Parathyroid adenoma (tissue), 2 donors: Measurements from ENCODE around the gene ARHGAP22.

Experiments
- H2AFZ ChIP-seq: fragments of 300-600 bp; sonication (generic); one replicate; pipeline ENCODE4 v1.7.0; 2017; ENCODE audit warnings: antibody characterized with exemption, mild to moderate bottlenecking
- H3K27ac ChIP-seq: fragments of 300-600 bp; sonication (generic); one replicate; pipeline ENCODE4 v1.7.0; 2017
- H3K27me3 ChIP-seq: fragments of 300-600 bp; sonication (generic); one replicate; pipeline ENCODE4 v1.7.0; 2017; ENCODE audit warnings: low read length; ENCODE audit not compliant: control insufficient read depth, insufficient read depth
- H3K36me3 ChIP-seq: fragments of 300-600 bp; sonication (generic); one replicate; pipeline ENCODE4 v1.7.0; 2017; ENCODE audit warnings: low read length; ENCODE audit not compliant: control insufficient read depth, insufficient read depth
- H3K4me1 ChIP-seq: fragments of 300-600 bp; sonication (generic); one replicate; pipeline ENCODE4 v1.7.0; 2017; ENCODE audit warnings: control low read depth
- H3K4me2 ChIP-seq: fragments of 300-600 bp; sonication (generic); one replicate; pipeline ENCODE4 v1.7.0; 2017; ENCODE audit warnings: low read length
- H3K4me3 ChIP-seq: fragments of 300-600 bp; sonication (generic); one replicate; pipeline ENCODE4 v1.7.0; 2017; ENCODE audit warnings: low read depth, low read length
- H3K79me2 ChIP-seq: fragments of 300-600 bp; sonication (generic); one replicate; pipeline ENCODE4 v1.7.0; 2017; ENCODE audit warnings: control low read depth
- H3K9ac ChIP-seq: fragments of 300-600 bp; sonication (generic); one replicate; pipeline ENCODE4 v1.7.0; 2017; ENCODE audit warnings: mild to moderate bottlenecking
- H3K9me3 ChIP-seq: fragments of 300-600 bp; sonication (generic); one replicate; pipeline ENCODE4 v1.7.0; 2017; ENCODE audit warnings: low read length; ENCODE audit not compliant: control insufficient read depth
- TF ChIP-seq, protein P1 (sequence below): fragments of 300-600 bp; sonication (generic); IDR thresholded peaks from one replicate; pipeline ENCODE4 v1.7.0; 2017; ENCODE audit warnings: antibody characterized with exemption, mild to moderate bottlenecking
- donor health status: primary hyperparathyroidism.

Gene ARHGAP22

DNA sequence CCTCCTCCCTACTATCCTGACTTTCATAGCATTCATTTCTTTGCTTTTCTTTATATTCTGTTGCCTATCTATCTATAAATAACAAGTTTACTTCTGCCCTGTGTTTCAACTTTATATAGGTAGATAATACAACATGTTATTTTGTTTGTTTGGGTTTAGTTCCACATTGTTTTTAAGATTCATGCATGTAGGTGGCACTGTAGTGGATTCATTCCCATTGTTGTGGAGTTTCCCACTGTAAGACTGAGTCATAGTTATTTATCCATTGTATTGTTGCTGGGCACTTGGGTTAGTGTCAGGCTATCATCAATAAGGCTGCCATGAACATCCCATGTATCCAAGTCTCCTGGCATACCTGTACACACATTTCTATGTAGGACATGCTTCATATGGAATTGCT is 127.7 kb downstream of the ARHGAP22 start:
- Histone ChIP-seq H3K9me3 (no peaks in the 10 kb centered on the region), H2AFZ (no peak overlapping the region), H3K4me2 (no peak overlapping the region), H3K36me3 (no peaks in the 10 kb centered on the region), H3K27me3 (no peaks in the 10 kb centered on the region), H3K4me3 (no peak overlapping the region), H3K9ac (no peak overlapping the region), H3K4me1 (peaks cover 14% of the 10 kb centered on the region), H3K79me2 (peaks cover 2% of the 10 kb centered on the region), H3K27ac (no peak overlapping the region)
- TF ChIP-seq, protein P1, sequence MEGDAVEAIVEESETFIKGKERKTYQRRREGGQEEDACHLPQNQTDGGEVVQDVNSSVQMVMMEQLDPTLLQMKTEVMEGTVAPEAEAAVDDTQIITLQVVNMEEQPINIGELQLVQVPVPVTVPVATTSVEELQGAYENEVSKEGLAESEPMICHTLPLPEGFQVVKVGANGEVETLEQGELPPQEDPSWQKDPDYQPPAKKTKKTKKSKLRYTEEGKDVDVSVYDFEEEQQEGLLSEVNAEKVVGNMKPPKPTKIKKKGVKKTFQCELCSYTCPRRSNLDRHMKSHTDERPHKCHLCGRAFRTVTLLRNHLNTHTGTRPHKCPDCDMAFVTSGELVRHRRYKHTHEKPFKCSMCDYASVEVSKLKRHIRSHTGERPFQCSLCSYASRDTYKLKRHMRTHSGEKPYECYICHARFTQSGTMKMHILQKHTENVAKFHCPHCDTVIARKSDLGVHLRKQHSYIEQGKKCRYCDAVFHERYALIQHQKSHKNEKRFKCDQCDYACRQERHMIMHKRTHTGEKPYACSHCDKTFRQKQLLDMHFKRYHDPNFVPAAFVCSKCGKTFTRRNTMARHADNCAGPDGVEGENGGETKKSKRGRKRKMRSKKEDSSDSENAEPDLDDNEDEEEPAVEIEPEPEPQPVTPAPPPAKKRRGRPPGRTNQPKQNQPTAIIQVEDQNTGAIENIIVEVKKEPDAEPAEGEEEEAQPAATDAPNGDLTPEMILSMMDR: no peak

DNA sequence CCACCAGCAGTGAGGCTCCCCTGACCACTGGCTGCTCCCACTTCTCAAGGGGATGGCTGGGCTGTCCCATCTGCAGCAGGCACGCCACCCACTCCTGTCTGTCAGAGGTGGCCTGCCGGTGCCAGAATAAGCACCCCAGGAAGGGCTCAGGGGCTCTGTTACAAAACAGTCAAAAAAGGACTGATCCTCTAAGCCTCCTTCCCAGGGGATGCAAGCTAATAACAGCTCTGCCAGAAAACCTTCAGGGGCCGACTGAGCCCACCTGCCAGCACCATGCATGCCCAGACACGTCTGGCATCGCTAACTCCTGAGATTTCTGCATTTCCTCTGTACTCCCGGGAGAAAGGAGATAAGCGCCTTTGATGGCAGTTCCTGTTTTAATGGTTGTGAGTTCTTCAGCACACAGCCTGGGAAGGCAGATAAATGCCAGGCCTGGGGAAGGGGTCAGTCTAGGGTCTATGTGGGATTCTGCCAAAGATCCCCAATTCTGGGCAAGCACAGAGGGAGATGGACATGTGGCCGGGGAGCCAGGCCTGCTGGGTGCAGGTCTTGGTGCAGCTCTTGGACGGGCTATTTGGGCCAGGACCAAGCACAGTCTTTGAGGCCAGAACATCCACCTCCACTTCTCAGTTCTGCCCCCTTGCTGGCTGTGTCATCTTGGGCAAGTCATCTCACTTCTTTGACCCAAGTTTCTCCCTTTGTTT is 128.4 kb downstream of the ARHGAP22 start:
- peaks cover 14% of the 10 kb centered on the region for H3K4me1 ChIP-seq
- no peak overlapping the region for H2AFZ ChIP-seq
- H3K36me3 ChIP-seq: no peaks in the 10 kb centered on the region
- no peak overlapping the region for H3K4me3 ChIP-seq
- H3K27me3 ChIP-seq: no peaks in the 10 kb centered on the region
- H3K9ac ChIP-seq: no peak overlapping the region
- no peaks in the 10 kb centered on the region for H3K9me3 ChIP-seq
- H3K4me2 ChIP-seq: no peak overlapping the region
- no peak overlapping the region for H3K27ac ChIP-seq
- TF ChIP-seq, protein P1: no peak
- H3K79me2 ChIP-seq: peaks cover 2% of the 10 kb centered on the region

DNA sequence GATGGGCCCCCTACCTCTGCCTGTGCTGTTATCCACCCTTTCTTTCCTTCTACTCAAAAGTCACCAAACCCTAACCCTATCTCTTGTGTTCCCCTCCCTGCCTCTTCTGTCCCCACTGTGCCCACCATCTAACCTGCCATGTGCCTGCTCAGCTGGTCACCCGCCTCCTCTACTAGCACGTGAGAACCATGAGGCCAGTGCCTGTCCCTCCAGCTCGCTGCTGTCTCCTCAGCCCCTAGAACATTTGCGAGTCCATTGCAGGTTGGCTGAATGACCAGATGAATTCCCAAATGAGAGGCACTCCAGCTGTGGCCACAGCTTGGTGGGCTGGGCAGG is 129.0 kb downstream of the ARHGAP22 start:
- peaks cover 11% of the 10 kb centered on the region for H3K4me1 ChIP-seq
- no peak overlapping the region for H3K4me2 ChIP-seq
- peaks cover 2% of the 10 kb centered on the region for H3K79me2 ChIP-seq
- H3K36me3 ChIP-seq: no peaks in the 10 kb centered on the region
- no peak overlapping the region for H3K4me3 ChIP-seq
- H3K9ac ChIP-seq: no peak overlapping the region
- H3K27me3 ChIP-seq: no peaks in the 10 kb centered on the region
- no peak overlapping the region for H3K27ac ChIP-seq
- no peak overlapping the region for H2AFZ ChIP-seq
- TF ChIP-seq, protein P1: no peak
- H3K9me3 ChIP-seq: no peaks in the 10 kb centered on the region

DNA sequence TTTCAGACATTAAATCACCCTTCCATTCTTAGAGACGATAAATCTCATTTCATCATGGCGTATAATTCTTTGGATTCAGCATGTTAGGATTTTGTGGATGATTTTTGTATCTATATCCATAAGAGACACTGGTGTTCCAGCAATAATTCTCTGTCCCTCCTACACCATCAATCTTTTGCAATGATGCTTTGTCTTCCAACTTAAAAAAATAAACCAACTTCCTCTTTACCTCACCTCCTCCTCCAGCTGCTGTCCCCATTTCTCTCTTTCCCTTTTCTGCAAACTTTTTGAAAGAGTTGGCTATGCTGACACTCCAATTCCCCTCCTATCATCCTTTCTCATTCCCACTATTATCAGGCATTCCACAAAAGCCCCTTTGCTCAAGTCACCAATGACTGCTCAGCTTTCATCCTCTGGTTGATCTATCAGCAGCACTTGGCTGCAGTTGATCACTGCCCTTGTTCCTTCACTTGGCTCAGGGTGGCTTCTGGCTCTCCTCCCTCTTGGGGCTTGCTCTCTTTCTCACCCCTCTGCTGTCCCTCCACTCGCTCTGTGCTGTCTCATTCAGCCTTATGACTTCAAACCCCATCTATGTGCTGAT is 130.0 kb downstream of the ARHGAP22 start:
- TF ChIP-seq, protein P1: no peak
- H3K9ac ChIP-seq: no peak overlapping the region
- H3K4me2 ChIP-seq: no peak overlapping the region
- no peaks in the 10 kb centered on the region for H3K27me3 ChIP-seq
- no peaks in the 10 kb centered on the region for H3K36me3 ChIP-seq
- peaks cover 16% of the 10 kb centered on the region for H3K4me1 ChIP-seq
- H2AFZ ChIP-seq: no peak overlapping the region
- peaks cover 4% of the 10 kb centered on the region for H3K79me2 ChIP-seq
- no peaks in the 10 kb centered on the region for H3K9me3 ChIP-seq
- no peak overlapping the region for H3K27ac ChIP-seq
- H3K4me3 ChIP-seq: no peak overlapping the region

DNA sequence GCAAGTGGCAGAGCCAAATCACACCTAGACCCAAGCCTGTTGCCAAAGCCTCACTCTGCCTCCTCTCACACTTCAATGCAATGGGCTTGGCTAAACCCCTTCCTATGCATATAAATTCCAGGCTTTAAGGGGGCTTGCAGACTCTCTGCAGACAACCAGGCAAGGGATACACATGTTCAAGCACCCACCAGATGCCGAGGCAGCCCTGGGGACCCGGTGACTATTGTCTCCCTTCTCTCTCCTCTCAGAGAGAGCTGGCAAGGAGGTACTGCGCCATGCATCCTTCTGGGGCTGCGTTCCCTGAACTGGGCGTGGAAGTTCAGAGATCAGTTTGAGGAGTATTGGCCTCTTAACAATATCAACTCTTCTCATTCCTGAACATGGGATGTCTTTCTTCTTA is 131.2 kb downstream of the ARHGAP22 start:
- H2AFZ ChIP-seq: no peak overlapping the region
- H3K9ac ChIP-seq: no peak overlapping the region

More for the DNA sequence above, 131.2 kb downstream of the ARHGAP22 start:
- H3K27me3 ChIP-seq: no peaks in the 10 kb centered on the region
- no peak overlapping the region for H3K4me3 ChIP-seq
- H3K4me1 ChIP-seq: peaks cover 28% of the 10 kb centered on the region
- no peak overlapping the region for H3K27ac ChIP-seq
- no peaks in the 10 kb centered on the region for H3K9me3 ChIP-seq
- H3K4me2 ChIP-seq: no peak overlapping the region
- H3K36me3 ChIP-seq: no peaks in the 10 kb centered on the region
- TF ChIP-seq, protein P1: no peak
- peaks cover 2% of the 10 kb centered on the region for H3K79me2 ChIP-seq
